Ishikawa (cell line): ENCODE measurements around the gene FRS2.

Experiments
- CREB1 ChIP-seq: IDR thresholded peaks from 2 replicates; pipeline ENCODE4 v1.6.1; 2012; ENCODE audit warnings: low read depth
- EGR1 ChIP-seq: IDR thresholded peaks from 2 replicates; pipeline ENCODE4 v1.6.1; 2012
- RAD21 ChIP-seq: IDR thresholded peaks from 2 replicates; pipeline ENCODE4 v1.6.1; 2012; ENCODE audit warnings: low read depth
- REST ChIP-seq: IDR thresholded peaks from 2 replicates; pipeline ENCODE4 v1.6.1; 2012; ENCODE audit warnings: low read depth, mild to moderate bottlenecking
- TAF1 ChIP-seq: IDR thresholded peaks from 2 replicates; pipeline ENCODE4 v1.6.1; 2012; ENCODE audit warnings: low read depth, mild to moderate bottlenecking
- TCF12 ChIP-seq: IDR thresholded peaks from 2 replicates; pipeline ENCODE4 v1.6.1; 2012; ENCODE audit warnings: low read depth
- TEAD4 ChIP-seq: IDR thresholded peaks from 2 replicates; pipeline ENCODE4 v1.6.1; 2012
- USF1 ChIP-seq: IDR thresholded peaks from 2 replicates; pipeline ENCODE4 v1.6.1; 2012
- YY1 ChIP-seq: IDR thresholded peaks from 2 replicates; pipeline ENCODE4 v1.6.1; 2012; ENCODE audit warnings: low read depth
- ZBTB7A ChIP-seq: IDR thresholded peaks from 2 replicates; pipeline ENCODE4 v1.6.1; 2012; ENCODE audit warnings: low read depth

- TF ChIP-seq REST (no peak), TAF1 (no peak), ZBTB7A (no peak), TEAD4 (no peak), USF1 (no peak), EGR1 (no peak), TCF12 (no peak), RAD21 (no peak), CREB1 (no peak), YY1 (no peak)
These were observed 130.6 kb downstream of the FRS2 start for GRCh38 chr12:69600804-69601203.
